HepG2 (cell line): ENCODE data around the gene ANKRD10. TPM values are rescaled to one million over a fixed set of nuclear protein-coding genes. Genes with fewer than 3 reads are reported as not detected.

Source experiments
- FOXC1 ChIP-seq: sonication (generic); formaldehyde crosslinking; IDR thresholded peaks from 2 replicates; pipeline ENCODE4 v1.8.0; 2022; ENCODE audit warnings: mild to moderate bottlenecking, missing genetic modification reagents, borderline replicate concordance
- FOXJ3 ChIP-seq: sonication (generic); formaldehyde crosslinking; IDR thresholded peaks from 2 replicates; pipeline ENCODE4 v1.4.0; 2020; ENCODE audit warnings: missing genetic modification reagents, mild to moderate bottlenecking, borderline replicate concordance
- FOXP1 ChIP-seq, 2 experiments: fragments of 450-650 bp in 1 of 2; IDR thresholded peaks; 2 replicates each; pipeline ENCODE4 v1.6.1; 2017 to 2018; ENCODE audit warnings: antibody characterized with exemption in 1 of 2
- GTF3A ChIP-seq: sonication (generic); formaldehyde crosslinking; conservative IDR thresholded peaks from 2 replicates; pipeline ENCODE4 v1.4.0; 2020; ENCODE audit warnings: mild to moderate bottlenecking, missing genetic modification reagents
- HNRNPLL ChIP-seq: fragments of 200-400 bp; formaldehyde crosslinking; IDR thresholded peaks from 2 replicates; pipeline ENCODE4 v1.6.1; 2017; ENCODE audit warnings: mild to moderate bottlenecking, low read depth, low read length; ENCODE audit not compliant: poor library complexity, severe bottlenecking
- HOMEZ ChIP-seq: IDR thresholded peaks from 2 replicates; pipeline ENCODE4 v1.6.1; 2016; ENCODE audit warnings: low read depth
- IRX3 ChIP-seq: sonication (generic); formaldehyde crosslinking; IDR thresholded peaks from 2 replicates; pipeline ENCODE4 v1.8.1; 2023; ENCODE audit warnings: mild to moderate bottlenecking, low read depth, missing genetic modification reagents, borderline replicate concordance
- MYNN ChIP-seq: sonication (generic); formaldehyde crosslinking; IDR thresholded peaks from 2 replicates; pipeline ENCODE4 v1.4.0; 2020; ENCODE audit warnings: mild to moderate bottlenecking, low read depth, missing genetic modification reagents
- NFIB ChIP-seq: sonication (generic); formaldehyde crosslinking; IDR thresholded peaks from 2 replicates; pipeline ENCODE4 v1.9.0; 2021; ENCODE audit warnings: missing genetic modification reagents, mild to moderate bottlenecking, borderline replicate concordance
- NR3C1 ChIP-seq: sonication (generic); formaldehyde crosslinking; IDR thresholded peaks from 2 replicates; pipeline ENCODE4 v1.4.0; 2020; ENCODE audit warnings: missing genetic modification reagents
- PHF21A ChIP-seq: sonication (generic); formaldehyde crosslinking; IDR thresholded peaks from 2 replicates; pipeline ENCODE4 v1.5.0; 2020; ENCODE audit warnings: mild to moderate bottlenecking, missing genetic modification reagents
- RFX1 ChIP-seq: fragments of 450-650 bp; IDR thresholded peaks from 2 replicates; pipeline ENCODE4 v1.6.1; 2017
- ZBTB1 ChIP-seq: sonication (generic); formaldehyde crosslinking; IDR thresholded peaks from 2 replicates; pipeline ENCODE4 v1.4.0; 2020; ENCODE audit warnings: missing genetic modification reagents, borderline replicate concordance
- ZBTB20 ChIP-seq: sonication (generic); formaldehyde crosslinking; IDR thresholded peaks from 2 replicates; pipeline ENCODE4 v1.8.1; 2023; ENCODE audit warnings: missing genetic modification reagents, low read depth, mild to moderate bottlenecking, borderline replicate concordance
- ZBTB3 ChIP-seq: sonication (generic); formaldehyde crosslinking; IDR thresholded peaks from 2 replicates; pipeline ENCODE4 v1.4.0; 2020; ENCODE audit warnings: low read depth, mild to moderate bottlenecking, moderate library complexity, missing genetic modification reagents, borderline replicate concordance
- ZIK1 ChIP-seq: sonication (generic); formaldehyde crosslinking; IDR thresholded peaks from 2 replicates; pipeline ENCODE4 v1.5.0; 2020; ENCODE audit warnings: mild to moderate bottlenecking, low read depth, missing genetic modification reagents, borderline replicate concordance
- ZMYM2 ChIP-seq: sonication (generic); formaldehyde crosslinking; IDR thresholded peaks from 2 replicates; pipeline ENCODE4 v1.8.0; 2022; ENCODE audit warnings: mild to moderate bottlenecking, missing genetic modification reagents
- ZNF234 ChIP-seq: sonication (generic); formaldehyde crosslinking; conservative IDR thresholded peaks from 2 replicates; pipeline ENCODE4 v1.5.1; 2020; ENCODE audit warnings: mild to moderate bottlenecking, missing genetic modification reagents
- ZNF768 ChIP-seq: sonication (generic); formaldehyde crosslinking; IDR thresholded peaks from 2 replicates; pipeline ENCODE4 v1.4.0; 2020; ENCODE audit warnings: missing genetic modification reagents
- polyA plus RNA-seq, 8 experiments: library from polyadenylated mRNA; depleted of rRNA in 3 of 8; stranded (reverse) in 7 of 8; unstranded in 1 of 8; fragments of >200 nt; fragmentation: Illumina TruSeq in 4 of 8; extraction: Trizol in 4 of 8; gene quantifications; 2 replicates each; pipeline versions ENCODE4 v1.2.1 to v1.2.3, GENCODE V29; 2011 to 2016; ENCODE audit warnings: low read depth in 4 of 8, missing spikeins in 1 of 8, mixed read lengths in 1 of 8; ENCODE audit not compliant: insufficient read depth in 1 of 8
- total RNA-seq, 5 experiments: library from RNA; depleted of rRNA; stranded (reverse); fragments of >200 nt; fragmentation: Illumina TruSeq; extraction: Trizol; gene quantifications; 2 replicates each; pipeline ENCODE4 v1.2.3, GENCODE V29; 2016; ENCODE audit warnings: low read depth in 1 of 5
- TF ChIP-seq, protein P1 (sequence below): sonication (generic); formaldehyde crosslinking; IDR thresholded peaks from 2 replicates; pipeline ENCODE4 v1.5.1; 2020; ENCODE audit warnings: mild to moderate bottlenecking, missing genetic modification reagents, borderline replicate concordance
- TF ChIP-seq, protein P2 (sequence below): sonication (generic); formaldehyde crosslinking; IDR thresholded peaks from 2 replicates; pipeline ENCODE4 v1.9.0; 2021; ENCODE audit warnings: missing genetic modification reagents, borderline replicate concordance

The ANKRD10 gene
- total and polyA plus RNA-seq, 2 of the 13 experiments (the other 11 are each of a cell fraction or from before 2014, with no cell fraction given), result 108 to 115 TPM

GRCh38 chr13:110915057-110915873 is at the start of gene ANKRD10 (continued):
- no peak for TF ChIP-seq FOXP1 (IDR thresholded peaks at IDR 0.05)
- TF ChIP-seq FOXP1 (CRISPR knock-in tag; IDR thresholded peaks at IDR 0.05), result no peak
- no peak for TF ChIP-seq ZBTB3 (CRISPR knock-in tag)
- 0 out of 2 replicates have a peak, but pooled peaks have one; percentile 74 for TF ChIP-seq FOXC1
- peak; percentile 50; the same call in 1 of the 2 replicates for TF ChIP-seq PHF21A (CRISPR knock-in tag)
- no peak for TF ChIP-seq NFIB (CRISPR knock-in tag)
- no peak for TF ChIP-seq ZBTB1 (CRISPR knock-in tag)
- peak; percentile 38; the same call in 1 of the 2 replicates for TF ChIP-seq ZNF768
- TF ChIP-seq, protein P1, sequence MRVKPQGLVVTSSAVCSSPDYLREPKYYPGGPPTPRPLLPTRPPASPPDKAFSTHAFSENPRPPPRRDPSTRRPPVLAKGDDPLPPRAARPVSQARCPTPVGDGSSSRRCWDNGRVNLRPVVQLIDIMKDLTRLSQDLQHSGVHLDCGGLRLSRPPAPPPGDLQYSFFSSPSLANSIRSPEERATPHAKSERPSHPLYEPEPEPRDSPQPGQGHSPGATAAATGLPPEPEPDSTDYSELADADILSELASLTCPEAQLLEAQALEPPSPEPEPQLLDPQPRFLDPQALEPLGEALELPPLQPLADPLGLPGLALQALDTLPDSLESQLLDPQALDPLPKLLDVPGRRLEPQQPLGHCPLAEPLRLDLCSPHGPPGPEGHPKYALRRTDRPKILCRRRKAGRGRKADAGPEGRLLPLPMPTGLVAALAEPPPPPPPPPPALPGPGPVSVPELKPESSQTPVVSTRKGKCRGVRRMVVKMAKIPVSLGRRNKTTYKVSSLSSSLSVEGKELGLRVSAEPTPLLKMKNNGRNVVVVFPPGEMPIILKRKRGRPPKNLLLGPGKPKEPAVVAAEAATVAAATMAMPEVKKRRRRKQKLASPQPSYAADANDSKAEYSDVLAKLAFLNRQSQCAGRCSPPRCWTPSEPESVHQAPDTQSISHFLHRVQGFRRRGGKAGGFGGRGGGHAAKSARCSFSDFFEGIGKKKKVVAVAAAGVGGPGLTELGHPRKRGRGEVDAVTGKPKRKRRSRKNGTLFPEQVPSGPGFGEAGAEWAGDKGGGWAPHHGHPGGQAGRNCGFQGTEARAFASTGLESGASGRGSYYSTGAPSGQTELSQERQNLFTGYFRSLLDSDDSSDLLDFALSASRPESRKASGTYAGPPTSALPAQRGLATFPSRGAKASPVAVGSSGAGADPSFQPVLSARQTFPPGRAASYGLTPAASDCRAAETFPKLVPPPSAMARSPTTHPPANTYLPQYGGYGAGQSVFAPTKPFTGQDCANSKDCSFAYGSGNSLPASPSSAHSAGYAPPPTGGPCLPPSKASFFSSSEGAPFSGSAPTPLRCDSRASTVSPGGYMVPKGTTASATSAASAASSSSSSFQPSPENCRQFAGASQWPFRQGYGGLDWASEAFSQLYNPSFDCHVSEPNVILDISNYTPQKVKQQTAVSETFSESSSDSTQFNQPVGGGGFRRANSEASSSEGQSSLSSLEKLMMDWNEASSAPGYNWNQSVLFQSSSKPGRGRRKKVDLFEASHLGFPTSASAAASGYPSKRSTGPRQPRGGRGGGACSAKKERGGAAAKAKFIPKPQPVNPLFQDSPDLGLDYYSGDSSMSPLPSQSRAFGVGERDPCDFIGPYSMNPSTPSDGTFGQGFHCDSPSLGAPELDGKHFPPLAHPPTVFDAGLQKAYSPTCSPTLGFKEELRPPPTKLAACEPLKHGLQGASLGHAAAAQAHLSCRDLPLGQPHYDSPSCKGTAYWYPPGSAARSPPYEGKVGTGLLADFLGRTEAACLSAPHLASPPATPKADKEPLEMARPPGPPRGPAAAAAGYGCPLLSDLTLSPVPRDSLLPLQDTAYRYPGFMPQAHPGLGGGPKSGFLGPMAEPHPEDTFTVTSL (CRISPR knock-in tag), result no peak
- no peak for TF ChIP-seq NR3C1
- no peak for TF ChIP-seq RFX1
- TF ChIP-seq HOMEZ, result no peak; the same call in 1 of the 2 replicates
- TF ChIP-seq HNRNPLL, result peak; percentile 34
- no peak for TF ChIP-seq IRX3 (CRISPR knock-in tag)
- TF ChIP-seq FOXJ3 (CRISPR knock-in tag), result no peak
- no peak for TF ChIP-seq GTF3A (CRISPR knock-in tag)
- no peak for TF ChIP-seq ZMYM2 (CRISPR knock-in tag)
- TF ChIP-seq ZNF234, result no peak
- TF ChIP-seq ZBTB20 (CRISPR knock-in tag), result no peak
- TF ChIP-seq MYNN (CRISPR knock-in tag), result no peak
- TF ChIP-seq ZIK1, result 0 out of 2 replicates have a peak, but pooled peaks have one; percentile 39
- TF ChIP-seq, protein P2, sequence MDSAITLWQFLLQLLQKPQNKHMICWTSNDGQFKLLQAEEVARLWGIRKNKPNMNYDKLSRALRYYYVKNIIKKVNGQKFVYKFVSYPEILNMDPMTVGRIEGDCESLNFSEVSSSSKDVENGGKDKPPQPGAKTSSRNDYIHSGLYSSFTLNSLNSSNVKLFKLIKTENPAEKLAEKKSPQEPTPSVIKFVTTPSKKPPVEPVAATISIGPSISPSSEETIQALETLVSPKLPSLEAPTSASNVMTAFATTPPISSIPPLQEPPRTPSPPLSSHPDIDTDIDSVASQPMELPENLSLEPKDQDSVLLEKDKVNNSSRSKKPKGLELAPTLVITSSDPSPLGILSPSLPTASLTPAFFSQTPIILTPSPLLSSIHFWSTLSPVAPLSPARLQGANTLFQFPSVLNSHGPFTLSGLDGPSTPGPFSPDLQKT (CRISPR knock-in tag), result no peak
